Measurements from ENCODE around the gene PDLIM5.
"Not testable (repeated sequence)": the region's sequence is repeated elsewhere in the genome, so short reads cannot be mapped to it uniquely, and the experiment has no call there.

The PDLIM5 gene

DNA sequence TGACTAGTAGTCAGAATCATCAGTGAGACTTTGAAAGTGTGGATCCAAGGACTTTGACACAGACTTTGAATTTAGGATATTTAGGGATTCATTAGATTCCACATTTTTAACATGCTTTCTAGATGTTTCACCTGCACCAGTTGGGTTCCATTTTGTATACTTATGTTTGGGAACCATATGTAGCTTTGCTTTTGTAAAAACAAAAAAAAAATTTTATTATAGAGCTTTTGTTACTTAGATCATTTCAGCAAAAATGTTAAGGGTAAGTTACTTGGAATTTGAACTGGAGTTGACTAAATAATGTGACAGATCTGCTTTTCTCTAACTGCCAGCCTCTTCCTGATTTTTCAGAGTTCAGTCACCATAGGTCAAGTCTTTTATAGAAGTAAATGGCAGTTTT lies 14.6 kb downstream of the PDLIM5 start:
- no peak for DNase-seq

DNA sequence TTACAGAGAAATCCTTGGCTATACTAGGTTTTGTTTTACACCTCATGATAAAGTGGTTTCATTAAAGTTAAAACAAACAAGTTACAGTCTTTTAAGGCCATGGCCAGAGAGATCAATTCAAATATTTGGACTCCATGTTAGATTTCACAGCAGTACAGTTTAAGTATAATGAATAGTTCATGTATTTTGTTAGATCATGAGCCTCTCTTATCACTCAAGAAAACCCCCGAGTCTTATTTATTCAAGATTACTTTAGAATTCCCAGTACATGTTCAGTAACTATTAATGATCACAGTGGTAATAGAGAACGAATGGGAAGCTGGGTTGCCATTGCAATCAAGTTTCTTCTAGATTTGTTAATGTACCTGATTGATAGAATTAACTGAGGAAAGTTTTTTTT lies 15.2 kb downstream of the PDLIM5 start:
- no peak for DNase-seq

DNA sequence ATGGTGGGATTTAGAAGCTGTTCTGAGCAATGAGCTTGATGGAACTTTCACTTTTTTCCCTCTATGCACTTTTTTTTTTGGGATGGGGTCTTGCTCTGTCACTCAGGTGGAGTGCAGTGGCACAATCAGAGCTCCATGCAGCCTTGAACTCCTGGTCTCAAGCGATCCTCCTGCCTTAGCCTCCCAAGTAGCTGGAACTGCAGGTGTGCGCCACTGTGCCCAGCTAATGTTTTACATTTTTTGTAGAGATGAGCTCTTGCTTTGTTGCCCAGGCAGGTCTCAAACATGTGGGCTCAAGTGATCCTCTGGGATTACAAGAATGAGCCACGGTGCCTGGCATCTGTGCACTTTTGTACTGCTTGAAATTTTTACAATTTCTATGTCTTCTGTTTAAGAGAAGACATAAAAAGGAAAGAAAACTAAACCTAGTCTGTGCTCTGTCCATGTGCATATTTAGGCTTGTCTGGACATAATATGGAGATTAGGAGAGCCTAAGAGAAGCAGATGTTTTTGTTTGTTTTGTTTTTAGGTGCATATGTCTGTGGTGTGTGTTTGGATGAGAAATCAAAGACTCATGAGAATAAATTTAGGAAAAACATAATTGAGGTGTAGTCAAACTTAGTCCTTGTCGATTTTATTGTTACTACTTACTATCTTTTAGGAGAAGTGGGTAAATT lies 16.5 kb downstream of the PDLIM5 start:
- DNase-seq: no peak

DNA sequence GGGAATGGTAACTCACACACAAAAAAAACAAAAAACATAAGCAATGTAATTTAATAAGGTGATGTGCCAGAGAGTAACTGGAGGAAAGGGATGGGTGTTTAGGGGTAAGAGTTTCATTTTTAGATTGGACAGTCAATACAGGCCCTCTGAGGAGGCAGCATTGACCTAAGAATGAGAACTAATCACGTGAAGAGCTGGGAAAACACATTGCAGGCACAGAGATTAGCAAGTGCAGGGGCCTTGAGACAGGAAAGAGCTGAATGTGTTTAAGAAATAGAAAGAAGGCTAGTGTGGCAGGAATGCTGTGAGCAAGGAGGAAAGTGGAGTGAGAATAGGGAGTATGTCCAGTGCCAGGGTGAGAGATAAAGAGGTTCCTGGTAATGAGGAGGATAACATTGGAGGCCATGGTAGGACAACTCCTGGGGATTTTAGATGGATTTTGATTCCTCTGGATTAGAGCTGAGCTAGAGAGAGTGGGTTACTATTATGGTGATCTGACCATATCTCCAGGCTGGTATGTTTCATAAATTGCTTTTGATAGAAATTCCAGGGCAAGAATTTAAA lies 17.6 kb downstream of the PDLIM5 start:
- no peak for DNase-seq

DNA sequence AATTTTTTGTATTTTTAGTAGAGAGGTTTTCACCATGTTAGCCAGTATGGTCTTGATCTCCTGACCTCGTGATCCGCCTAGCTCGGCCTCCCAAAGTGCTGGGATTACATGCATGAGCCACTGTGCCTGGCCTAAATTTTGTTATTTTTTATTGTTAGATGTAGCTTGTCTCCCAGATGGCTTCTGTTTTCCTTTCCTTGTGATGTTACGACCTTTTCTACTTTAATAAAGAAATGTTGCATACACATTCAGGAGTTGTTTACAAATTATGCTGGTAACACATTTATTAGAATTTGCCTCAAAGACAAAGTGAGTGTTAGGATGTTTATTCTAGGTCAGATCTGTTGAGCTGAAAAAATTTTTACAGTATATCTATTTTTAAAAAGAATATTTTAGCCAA lies 18.4 kb downstream of the PDLIM5 start:
- DNase-seq: no peak

DNA sequence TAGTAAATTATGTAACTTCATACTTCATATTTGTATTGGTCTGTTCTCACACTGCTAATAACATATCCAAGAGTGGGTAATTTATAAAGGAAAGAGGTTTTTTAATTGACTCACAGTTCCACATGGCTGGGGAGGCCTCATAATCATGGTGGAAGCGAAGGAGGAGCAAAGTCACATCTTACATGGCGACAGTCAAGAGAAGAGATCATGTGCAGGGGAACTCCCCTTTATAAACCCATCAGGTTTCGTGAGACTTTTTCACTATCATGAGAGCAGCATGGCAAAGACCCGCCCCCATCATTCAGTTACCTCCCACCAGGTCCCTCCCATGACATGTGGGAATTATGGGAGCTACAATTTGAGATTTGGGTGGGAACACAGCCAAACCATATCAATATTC lies 19.0 kb downstream of the PDLIM5 start:
- not testable (repeated sequence) for DNase-seq

DNA sequence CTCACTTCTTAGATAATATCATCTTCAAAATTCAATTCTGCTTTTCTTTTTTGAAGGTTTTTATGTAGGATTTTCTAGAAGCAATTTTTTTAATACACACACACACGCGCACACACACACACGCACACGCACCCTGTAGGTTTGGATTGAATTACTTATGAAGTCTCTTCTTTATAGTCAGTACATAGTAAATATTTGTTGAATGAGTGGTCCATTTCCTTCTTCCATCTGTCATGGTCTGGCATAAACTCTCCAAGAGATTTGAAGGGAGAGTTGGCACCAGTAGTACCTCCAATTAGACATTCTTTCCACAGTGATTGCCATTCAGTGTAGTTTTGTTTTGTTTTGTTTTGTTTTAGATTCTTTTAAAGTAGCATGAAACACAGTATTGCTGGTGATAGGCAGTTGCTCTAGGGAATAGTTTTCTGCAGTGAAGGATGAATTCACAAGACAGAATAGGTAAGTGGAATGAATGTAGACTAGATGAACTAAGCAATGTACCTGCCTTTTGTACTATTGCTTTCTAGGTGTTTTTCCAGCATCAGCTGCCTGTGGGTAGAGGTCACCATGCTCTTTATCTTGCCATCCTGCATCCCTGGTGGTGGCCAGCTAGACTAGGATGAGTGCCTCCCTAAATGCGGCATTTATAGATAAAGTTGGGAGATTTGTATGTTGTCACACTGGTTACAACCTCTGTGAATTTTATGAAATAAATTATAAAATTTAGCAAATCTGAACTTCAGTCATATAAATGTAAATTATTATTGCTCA lies 20.5 kb downstream of the PDLIM5 start:
- DNase-seq: peak; percentile 26

DNA sequence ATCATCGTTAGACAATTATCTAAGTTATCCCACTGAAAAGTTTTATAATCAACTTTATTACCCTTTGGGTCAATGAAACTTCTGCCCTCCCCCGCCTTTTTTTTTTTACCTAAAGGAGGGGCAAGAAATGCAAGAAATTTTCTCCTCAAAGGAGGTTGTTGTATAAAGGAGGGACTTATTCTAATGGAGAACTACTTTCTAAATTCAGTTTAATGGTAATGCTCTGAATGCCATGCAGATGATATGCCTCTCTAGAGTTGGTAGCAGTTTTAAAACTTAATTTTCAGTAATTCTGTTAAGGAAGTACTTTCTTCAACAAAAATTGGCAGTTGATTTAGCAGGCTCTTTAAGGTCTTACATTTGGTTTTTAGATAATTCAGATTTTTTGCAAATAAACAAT lies 23.3 kb downstream of the PDLIM5 start:
- no peak for DNase-seq

DNA sequence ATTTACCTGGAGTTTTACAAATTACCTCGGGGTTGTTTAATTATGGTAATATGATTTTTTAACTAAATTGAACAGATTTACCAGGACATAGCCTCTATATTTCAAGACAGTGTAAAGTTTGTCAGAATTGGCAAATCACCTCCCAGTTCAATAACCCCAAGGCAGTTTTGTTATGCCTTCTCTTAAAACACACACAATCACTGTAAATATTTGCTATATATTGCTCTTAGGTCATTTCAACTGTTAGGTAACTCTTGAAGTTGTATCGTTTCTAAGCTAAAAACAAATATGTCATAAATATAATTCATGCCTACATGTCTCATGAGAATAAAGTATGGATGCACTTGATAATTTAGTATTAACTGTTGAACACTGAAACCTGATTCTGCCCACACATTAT lies 24.1 kb downstream of the PDLIM5 start:
- DNase-seq: no peak

DNA sequence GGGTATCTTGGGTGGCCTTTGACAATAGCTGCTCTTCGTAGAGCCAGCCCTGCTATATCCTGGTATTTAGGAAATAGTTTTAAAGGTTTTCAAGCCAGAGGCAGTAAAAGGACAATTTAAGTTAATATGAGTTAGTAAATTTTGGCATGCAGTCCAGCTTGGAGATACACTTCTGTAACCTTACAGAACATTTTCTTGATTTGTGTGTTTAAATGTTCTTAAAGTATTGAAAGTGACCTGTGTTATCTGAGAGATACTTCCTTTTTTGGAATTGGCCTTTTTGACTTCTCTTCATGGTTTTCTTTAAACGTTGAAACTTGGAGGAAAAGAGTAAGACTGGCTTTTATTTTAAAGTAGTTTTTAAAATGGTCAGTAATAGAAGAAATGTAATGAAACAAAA lies 25.5 kb downstream of the PDLIM5 start:
- no peak for DNase-seq

DNA sequence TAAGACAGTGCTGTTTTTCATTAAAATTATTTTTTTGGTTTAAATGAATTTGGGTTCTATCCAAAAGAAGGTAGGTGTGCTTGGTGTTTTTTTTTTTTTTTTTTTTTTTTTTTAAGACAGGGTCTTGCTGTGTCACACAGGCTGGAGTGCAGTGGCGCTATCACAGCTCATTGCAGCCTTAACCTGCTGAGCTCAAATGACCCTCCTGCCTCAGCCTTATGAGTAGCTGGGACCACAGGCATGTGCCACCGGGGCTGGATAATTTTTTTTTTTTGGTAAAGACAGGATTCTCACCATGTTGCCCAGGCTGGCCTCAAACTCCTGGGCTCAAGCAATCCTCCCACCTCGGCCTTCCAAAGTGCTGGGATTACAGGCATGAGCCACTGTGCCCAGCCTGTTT lies 27.1 kb downstream of the PDLIM5 start:
- not testable (repeated sequence) for DNase-seq

DNA sequence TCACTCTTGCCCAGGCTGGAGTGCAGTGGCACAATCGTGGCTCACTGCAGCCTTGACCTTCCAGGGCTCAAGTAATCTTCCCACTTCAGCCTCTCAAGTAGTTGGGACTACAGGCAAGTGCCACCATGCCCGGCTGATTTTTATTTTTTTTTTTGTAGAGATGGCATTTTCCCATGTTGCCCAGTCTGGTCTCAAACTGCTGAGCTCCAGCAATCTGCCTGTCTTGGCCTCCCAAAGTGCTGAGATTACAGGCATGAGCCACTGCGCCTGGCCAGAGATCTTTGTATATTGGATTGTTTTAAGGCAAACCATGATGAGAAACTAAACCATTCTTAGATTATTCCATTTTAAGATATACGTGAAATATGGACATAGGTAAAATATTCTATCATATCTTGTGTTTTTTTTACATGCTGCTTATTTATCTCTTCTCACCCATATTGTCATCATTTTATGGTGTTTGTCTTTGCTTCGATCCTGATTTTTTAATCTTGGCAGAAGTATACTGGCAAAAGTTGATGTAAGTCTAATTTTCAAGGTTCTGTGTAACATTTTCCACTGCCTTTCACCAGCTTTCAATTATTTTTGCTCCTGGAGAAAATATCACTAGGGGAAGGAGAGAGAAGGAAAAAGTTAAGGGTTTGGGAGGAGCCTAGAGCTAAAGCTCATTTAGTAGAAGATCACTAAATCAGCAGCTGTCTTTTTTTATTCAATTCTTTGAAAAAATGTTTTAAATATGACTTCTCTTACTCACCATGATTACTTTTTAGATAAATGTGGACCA lies 27.8 kb downstream of the PDLIM5 start:
- DNase-seq: no peak

DNA sequence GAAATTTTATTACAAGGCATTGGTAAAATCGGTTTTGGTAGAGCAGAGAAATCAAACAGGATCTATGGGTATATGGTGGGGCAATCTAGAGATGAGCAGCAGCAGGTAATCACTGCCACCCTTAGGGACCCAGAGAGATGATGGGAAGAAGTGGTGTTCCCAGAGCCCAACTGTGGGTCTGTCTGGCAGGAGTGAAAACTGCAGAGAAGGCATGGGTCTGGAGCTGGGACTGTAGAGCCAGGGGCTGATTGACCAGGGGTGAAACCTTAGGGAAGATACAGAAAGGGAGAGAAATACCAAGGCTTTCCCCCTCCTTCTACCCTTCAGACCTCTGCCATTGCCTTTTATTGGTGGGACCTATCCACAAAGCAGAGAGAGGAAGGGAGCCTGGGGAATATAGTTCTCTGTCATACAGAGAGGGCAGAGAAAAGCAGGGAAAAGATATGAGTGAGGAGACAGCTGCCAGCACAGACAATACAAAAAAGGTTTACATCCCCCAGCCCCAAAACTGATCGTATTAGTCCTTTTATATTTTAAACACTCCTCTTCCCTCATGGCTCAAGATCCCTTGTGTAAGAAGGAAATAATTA lies 28.7 kb downstream of the PDLIM5 start:
- DNase-seq: no peak

DNA sequence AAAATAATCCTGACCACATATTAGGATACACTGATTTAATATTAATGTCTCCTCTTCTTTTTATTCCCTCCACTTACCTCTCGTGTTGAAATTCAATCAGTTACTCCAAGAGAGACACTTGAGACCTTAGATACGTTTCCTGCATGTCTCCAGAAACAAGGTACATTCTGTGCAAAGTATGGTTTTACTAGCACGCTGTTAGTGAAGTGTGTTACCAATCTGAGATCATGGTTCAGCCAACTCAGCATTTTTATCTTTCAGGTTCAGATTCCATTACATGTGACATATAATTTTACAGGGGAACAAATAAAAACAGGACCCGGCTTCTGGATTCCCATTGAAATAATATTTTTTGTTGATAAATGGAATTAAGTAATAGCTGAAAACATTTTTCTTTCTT lies 32.2 kb downstream of the PDLIM5 start:
- DNase-seq: no peak

DNA sequence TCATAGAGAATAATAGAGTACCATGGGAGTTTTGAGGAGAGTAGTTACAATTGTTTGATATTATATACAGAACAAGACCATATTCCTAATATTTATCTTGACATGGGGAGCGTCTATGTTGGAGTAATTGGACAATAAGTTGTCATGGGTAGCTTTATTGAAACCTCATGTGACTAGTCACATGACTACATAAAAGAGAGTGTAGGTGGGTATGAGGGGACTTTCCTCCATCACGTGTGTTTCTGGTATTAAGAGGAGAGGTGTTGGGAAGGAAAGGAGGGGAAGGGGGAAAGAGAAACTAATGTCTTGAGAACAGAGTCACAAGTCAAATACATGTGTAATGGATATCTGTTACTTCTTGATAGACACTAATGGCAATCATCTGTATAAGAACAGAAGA lies 33.1 kb downstream of the PDLIM5 start:
- DNase-seq: no peak

DNA sequence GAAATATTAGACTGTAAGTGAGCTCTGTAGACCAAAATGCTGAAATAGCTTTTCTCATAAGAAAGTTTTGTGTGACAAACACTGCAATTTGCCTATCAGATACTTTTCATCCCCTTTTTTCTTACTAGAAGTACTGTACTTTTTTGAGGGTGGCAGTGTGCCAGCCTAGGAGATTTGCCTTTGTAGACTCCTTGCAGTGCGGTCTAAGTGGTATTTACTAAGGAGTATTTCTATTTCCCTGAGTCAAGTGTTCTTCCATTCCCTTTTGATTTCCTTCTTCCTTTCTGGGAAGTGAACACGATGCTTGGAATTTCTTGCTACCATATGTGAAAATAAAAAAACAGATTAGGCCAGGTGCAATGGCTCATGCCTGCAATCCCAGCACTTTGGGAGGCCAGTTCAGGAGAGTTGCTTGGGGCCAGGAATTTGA lies 34.6 kb downstream of the PDLIM5 start:
- no peak for DNase-seq

DNA sequence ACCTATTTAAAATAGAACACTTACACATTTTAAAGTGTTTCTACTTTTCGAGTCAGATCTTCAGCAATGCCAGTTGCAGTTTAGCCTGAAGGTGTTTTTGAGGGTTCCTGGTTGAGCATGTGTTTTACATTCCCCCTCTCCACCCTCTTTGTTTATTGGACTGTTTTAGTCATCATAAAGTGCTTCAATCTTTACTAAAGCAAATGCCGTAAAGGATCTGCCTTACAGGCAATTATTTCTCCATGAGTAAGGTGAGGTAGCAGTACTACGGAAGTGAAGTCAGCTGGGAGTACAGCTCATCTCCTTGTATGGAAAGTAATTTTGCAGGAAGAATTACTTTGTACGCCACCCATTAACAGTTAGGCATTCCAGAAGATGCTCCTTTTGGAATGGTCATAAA lies 36.9 kb downstream of the PDLIM5 start:
- no peak for DNase-seq

DNA sequence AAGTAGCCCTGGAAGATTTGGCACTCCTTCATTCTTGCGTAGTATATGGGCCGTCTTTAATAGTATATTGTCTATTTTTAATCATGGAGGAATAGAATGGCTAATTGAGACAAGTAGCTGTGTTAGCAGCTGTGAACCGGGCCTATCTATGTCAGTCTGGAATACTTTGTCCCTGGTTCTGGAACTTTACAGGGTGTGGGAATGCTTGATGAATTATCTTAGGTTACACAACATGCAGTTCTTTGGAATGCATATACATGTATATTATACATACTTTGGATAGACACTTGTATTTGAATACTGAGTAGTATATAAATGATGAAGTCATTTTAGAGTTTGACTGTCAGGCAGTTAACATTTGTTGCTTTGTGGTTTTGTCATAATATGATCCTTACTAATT lies 37.4 kb downstream of the PDLIM5 start:
- DNase-seq: no peak

DNA sequence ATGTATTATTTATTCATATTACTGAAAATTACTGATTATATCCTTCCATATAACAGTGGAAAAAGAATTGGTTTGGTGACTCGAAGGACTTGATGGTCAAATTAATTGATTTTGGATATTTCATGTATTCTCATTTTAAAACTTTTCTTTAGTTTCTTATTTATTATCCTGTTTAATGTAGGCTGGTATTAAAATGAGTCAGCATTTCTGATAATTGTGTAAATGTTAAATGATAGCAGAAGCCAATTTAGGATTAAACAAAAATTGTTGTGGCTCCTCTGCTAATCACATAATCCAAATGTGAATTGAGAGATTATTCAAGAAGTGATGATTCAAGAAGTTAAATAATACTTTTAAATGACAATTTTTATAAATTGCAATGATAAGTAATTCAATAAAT lies 38.7 kb downstream of the PDLIM5 start:
- no peak for DNase-seq

DNA sequence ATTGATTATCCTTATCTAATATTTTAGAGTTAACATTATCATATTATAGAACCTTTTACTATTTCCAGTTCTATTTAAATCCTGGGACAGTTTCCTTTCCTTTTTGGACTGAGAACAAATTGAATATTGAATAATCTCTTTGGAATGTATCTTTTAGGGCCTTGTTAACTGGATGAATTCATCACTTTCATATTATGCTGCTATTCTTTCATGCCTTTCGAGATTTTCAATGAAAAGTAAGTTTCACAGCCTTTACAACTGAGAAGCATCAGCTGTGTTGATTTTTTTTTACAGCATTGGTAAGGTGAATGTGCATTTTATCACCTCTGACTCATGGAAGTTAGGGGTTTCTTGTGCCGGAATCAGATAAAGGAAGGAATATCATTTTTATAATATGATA lies 39.6 kb downstream of the PDLIM5 start:
- no peak for DNase-seq

DNA sequence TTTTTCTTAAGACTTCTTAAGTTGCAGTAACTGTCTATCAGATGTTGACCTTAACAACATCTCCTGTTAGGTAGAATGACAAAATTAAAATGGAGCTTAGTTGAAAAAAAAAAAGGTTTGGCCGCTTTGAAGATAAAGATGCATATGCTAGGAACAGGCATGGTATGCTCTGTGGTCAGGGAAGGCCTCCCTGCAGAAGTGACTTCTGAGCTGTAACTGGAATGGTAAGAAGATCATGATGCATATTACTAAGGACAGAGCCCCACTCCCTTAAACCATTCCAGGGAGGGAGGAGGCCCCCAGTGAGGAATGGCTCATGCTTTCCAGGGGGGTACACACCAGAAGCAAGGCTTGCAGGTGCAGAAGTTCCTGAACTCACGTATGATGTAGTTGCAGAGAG lies 43.7 kb downstream of the PDLIM5 start:
- no peak for DNase-seq

DNA sequence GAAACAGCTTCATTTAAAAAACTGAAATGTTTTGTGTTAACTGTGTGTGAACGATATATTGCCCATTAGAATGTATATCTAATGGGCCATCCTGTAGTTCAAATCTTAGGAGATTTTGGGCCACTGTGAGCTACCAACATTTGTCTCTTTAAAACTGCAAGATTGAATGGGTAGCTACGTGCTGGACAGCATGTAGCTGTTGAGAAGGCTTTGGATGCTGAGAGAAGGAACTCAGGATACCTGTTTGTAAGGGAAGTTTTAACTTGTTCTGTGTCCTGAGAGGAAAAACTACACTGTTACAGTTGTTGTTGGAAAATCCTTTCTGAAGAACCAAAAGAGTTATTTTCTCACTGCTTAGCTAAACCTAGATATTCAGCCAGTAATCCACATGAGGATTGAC lies 45.9 kb downstream of the PDLIM5 start:
- no peak for DNase-seq

DNA sequence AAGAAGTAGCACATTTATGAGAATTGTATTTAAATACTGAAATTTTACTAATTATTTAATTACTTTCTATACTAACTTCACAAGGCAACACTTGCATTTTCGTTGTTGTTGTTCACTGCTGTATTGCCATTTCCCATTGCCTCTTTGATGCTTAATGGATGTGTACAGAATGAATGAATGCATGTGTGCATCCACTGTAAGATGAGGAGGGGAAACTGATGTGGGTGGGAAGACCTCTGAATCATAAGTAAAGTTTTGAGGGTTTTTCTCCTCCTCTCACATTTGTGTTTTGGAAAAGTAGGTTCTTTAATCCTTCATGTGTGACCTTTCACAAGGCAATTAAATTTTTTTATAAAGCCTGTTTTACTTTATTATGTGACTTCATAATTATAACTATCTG lies 46.8 kb downstream of the PDLIM5 start:
- no peak for DNase-seq

Data from NCI-H748 treated with DMSO at 0.1 percent for 48 hours (cell line).